WTC11 (cell line): ENCODE results near the gene USP47. TPM values are rescaled to one million over a fixed set of nuclear protein-coding genes. Genes with fewer than 3 reads are reported as not detected.

ENCODE experiments used
- ATAC-seq: fragments of 200-7000 bp; cut with Tn5 transposase; 2 replicates; pipeline ENCODE4 v1.10.0; 2021; ENCODE audit warnings: mild to moderate bottlenecking, moderate library complexity
- CTCF ChIA-PET: fragments of 300-600 bp; sonication (Branson Sonifier 250); formaldehyde crosslinking; loops from one replicate; lab custom pipeline; 2021; ENCODE audit warnings: antibody characterized with exemption; lab: Charles Lee
- POLR2A ChIA-PET: fragments of 350-600 bp; sonication (Branson Sonifier 250); formaldehyde crosslinking; loops from one replicate; lab custom pipeline; 2021; ENCODE audit warnings: antibody characterized with exemption; lab: Charles Lee
- DNase-seq: peaks from one replicate; pipeline ENCODE4 v3.0.0; 2021; ENCODE audit warnings: low spot score
- H3K27ac Mint-ChIP-seq: 2 replicates; pipeline ENCODE4 v1.8.0; 2021; ENCODE audit warnings: mixed read lengths
- H3K27me3 Mint-ChIP-seq: 2 replicates; pipeline ENCODE4 v1.8.0; 2021; ENCODE audit warnings: low read depth, mild to moderate bottlenecking, moderate library complexity, mixed read lengths
- H3K36me3 Mint-ChIP-seq: 2 replicates; pipeline ENCODE4 v1.8.0; 2021; ENCODE audit warnings: mixed read lengths
- H3K4me1 Mint-ChIP-seq: 2 replicates; pipeline ENCODE4 v1.8.0; 2022; ENCODE audit warnings: mixed read lengths
- H3K4me3 Mint-ChIP-seq: 2 replicates; pipeline ENCODE4 v1.8.0; 2021; ENCODE audit warnings: mild to moderate bottlenecking, moderate library complexity, mixed read lengths
- H3K9me3 Mint-ChIP-seq: 2 replicates; pipeline ENCODE4 v1.8.0; 2021; ENCODE audit warnings: mixed read lengths
- HMGA2 ChIP-seq: fragments of 250-450 bp; sonication (Bioruptor Pico); IDR thresholded peaks from 2 replicates; pipeline ENCODE4 v1.4.0; 2021; ENCODE audit warnings: mild to moderate bottlenecking, moderate library complexity
- IRF2 ChIP-seq: sonication (generic); formaldehyde crosslinking; IDR thresholded peaks from 2 replicates; pipeline ENCODE4 v1.8.0; 2022; ENCODE audit warnings: low read depth, missing genetic modification reagents, borderline replicate concordance
- NFYB ChIP-seq: sonication (generic); formaldehyde crosslinking; conservative IDR thresholded peaks from 2 replicates; pipeline ENCODE4 v1.8.0; 2022; ENCODE audit warnings: low read depth, missing genetic modification reagents
- OVOL2 ChIP-seq: fragments of 250-450 bp; sonication (Bioruptor Pico); IDR thresholded peaks from 2 replicates; pipeline ENCODE4 v1.9.0; 2021; ENCODE audit warnings: mild to moderate bottlenecking, borderline replicate concordance
- SMAD4 ChIP-seq: sonication (generic); formaldehyde crosslinking; IDR thresholded peaks from 2 replicates; pipeline ENCODE4 v1.8.0; 2022; ENCODE audit warnings: mild to moderate bottlenecking, missing genetic modification reagents
- TCF7 ChIP-seq: sonication (generic); formaldehyde crosslinking; IDR thresholded peaks from 2 replicates; pipeline ENCODE4 v1.8.0; 2022; ENCODE audit warnings: mild to moderate bottlenecking, low read depth, missing genetic modification reagents, moderate library complexity
- ZNF423 ChIP-seq: fragments of 250-450 bp; sonication (Bioruptor Pico); IDR thresholded peaks from 2 replicates; pipeline ENCODE4 v2.1.2; 2022; ENCODE audit warnings: mild to moderate bottlenecking, moderate library complexity
- total RNA-seq: library from RNA; stranded (reverse); gene quantifications from 3 replicates; pipeline ENCODE4 v1.2.3, GENCODE V29; 2021
- TF ChIP-seq, protein P1 (sequence below): sonication (generic); formaldehyde crosslinking; conservative IDR thresholded peaks from 2 replicates; pipeline ENCODE4 v1.8.1; 2022; ENCODE audit warnings: mild to moderate bottlenecking, missing genetic modification reagents
- TF ChIP-seq, protein P2 (sequence below): sonication (generic); formaldehyde crosslinking; IDR thresholded peaks from 2 replicates; pipeline ENCODE4 v1.8.1; 2022; ENCODE audit warnings: mild to moderate bottlenecking, moderate library complexity, missing genetic modification reagents
- TF ChIP-seq, protein P3 (sequence below): sonication (generic); formaldehyde crosslinking; IDR thresholded peaks from 2 replicates; pipeline ENCODE4 v1.8.0; 2023; ENCODE audit warnings: mild to moderate bottlenecking, missing genetic modification reagents
- TF ChIP-seq, protein P4 (sequence below): fragments of 250-450 bp; sonication (Bioruptor Pico); IDR thresholded peaks from 2 replicates; pipeline ENCODE4 v1.8.0; 2021; ENCODE audit warnings: mild to moderate bottlenecking
- TF ChIP-seq, protein P5 (sequence below): sonication (generic); formaldehyde crosslinking; IDR thresholded peaks from 2 replicates; pipeline ENCODE4 v1.8.0; 2022; ENCODE audit warnings: mild to moderate bottlenecking, missing genetic modification reagents
- TF ChIP-seq, protein P6 (sequence below): sonication (generic); formaldehyde crosslinking; IDR thresholded peaks from 2 replicates; pipeline ENCODE4 v1.8.0; 2022; ENCODE audit warnings: mild to moderate bottlenecking, missing genetic modification reagents
- TF ChIP-seq, protein P7 (sequence below): sonication (generic); formaldehyde crosslinking; IDR thresholded peaks from 2 replicates; pipeline ENCODE4 v1.8.1; 2023; ENCODE audit warnings: mild to moderate bottlenecking, missing genetic modification reagents, moderate library complexity
- TF ChIP-seq, protein P8 (sequence below): sonication (generic); formaldehyde crosslinking; IDR thresholded peaks from 2 replicates; pipeline ENCODE4 v1.8.0; 2022; ENCODE audit warnings: missing genetic modification reagents

The USP47 gene
- total RNA-seq, 1 experiment from 2014 or later: 19.7 TPM

DNA sequence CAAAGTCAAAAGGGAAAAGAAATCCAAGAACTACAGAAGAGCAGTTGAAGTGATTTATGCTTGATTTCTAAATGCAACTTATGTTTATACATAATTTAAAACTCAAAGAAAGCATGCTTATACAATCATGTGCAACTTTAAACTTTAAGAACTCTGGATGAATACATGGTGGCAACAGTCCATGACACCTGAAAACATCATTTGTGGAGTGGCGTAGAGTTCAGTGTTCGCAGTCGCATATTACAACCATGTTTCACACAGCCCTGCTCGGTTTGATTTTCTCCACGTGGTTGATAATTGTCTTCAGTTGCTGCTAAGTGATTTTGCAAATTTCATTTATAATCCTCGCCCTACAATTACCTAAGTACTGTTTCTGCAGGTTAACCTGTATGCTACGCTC lies 121.3 kb downstream of the USP47 start:
- DNase-seq: no peak
- no peaks in the 10 kb centered on the region for H3K36me3 Mint-ChIP-seq
- no peak for ATAC-seq
- POLR2A ChIA-PET: no interaction called here
- no peaks in the 10 kb centered on the region; the same call in 1 of the 2 replicates for H3K27me3 Mint-ChIP-seq
- CTCF ChIA-PET: no interaction called here
- peaks cover 14% of the 10 kb centered on the region for H3K4me1 Mint-ChIP-seq
- TF ChIP-seq, protein P1, sequence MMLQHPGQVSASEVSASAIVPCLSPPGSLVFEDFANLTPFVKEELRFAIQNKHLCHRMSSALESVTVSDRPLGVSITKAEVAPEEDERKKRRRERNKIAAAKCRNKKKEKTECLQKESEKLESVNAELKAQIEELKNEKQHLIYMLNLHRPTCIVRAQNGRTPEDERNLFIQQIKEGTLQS (CRISPR knock-in tag): no peak
- no peak for TF ChIP-seq TCF7 (CRISPR knock-in tag)
- TF ChIP-seq, protein P2, sequence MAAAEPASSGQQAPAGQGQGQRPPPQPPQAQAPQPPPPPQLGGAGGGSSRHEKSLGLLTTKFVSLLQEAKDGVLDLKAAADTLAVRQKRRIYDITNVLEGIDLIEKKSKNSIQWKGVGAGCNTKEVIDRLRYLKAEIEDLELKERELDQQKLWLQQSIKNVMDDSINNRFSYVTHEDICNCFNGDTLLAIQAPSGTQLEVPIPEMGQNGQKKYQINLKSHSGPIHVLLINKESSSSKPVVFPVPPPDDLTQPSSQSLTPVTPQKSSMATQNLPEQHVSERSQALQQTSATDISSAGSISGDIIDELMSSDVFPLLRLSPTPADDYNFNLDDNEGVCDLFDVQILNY: no peak
- TF ChIP-seq, protein P3, sequence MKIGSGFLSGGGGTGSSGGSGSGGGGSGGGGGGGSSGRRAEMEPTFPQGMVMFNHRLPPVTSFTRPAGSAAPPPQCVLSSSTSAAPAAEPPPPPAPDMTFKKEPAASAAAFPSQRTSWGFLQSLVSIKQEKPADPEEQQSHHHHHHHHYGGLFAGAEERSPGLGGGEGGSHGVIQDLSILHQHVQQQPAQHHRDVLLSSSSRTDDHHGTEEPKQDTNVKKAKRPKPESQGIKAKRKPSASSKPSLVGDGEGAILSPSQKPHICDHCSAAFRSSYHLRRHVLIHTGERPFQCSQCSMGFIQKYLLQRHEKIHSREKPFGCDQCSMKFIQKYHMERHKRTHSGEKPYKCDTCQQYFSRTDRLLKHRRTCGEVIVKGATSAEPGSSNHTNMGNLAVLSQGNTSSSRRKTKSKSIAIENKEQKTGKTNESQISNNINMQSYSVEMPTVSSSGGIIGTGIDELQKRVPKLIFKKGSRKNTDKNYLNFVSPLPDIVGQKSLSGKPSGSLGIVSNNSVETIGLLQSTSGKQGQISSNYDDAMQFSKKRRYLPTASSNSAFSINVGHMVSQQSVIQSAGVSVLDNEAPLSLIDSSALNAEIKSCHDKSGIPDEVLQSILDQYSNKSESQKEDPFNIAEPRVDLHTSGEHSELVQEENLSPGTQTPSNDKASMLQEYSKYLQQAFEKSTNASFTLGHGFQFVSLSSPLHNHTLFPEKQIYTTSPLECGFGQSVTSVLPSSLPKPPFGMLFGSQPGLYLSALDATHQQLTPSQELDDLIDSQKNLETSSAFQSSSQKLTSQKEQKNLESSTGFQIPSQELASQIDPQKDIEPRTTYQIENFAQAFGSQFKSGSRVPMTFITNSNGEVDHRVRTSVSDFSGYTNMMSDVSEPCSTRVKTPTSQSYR (CRISPR knock-in tag): no peak
- TF ChIP-seq SMAD4 (CRISPR knock-in tag): no peak
- TF ChIP-seq, protein P4, sequence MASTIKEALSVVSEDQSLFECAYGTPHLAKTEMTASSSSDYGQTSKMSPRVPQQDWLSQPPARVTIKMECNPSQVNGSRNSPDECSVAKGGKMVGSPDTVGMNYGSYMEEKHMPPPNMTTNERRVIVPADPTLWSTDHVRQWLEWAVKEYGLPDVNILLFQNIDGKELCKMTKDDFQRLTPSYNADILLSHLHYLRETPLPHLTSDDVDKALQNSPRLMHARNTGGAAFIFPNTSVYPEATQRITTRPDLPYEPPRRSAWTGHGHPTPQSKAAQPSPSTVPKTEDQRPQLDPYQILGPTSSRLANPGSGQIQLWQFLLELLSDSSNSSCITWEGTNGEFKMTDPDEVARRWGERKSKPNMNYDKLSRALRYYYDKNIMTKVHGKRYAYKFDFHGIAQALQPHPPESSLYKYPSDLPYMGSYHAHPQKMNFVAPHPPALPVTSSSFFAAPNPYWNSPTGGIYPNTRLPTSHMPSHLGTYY (CRISPR knock-in tag): no peak
- TF ChIP-seq, protein P5, sequence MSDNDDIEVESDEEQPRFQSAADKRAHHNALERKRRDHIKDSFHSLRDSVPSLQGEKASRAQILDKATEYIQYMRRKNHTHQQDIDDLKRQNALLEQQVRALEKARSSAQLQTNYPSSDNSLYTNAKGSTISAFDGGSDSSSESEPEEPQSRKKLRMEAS (CRISPR knock-in tag): no peak
- TF ChIP-seq, protein P6, sequence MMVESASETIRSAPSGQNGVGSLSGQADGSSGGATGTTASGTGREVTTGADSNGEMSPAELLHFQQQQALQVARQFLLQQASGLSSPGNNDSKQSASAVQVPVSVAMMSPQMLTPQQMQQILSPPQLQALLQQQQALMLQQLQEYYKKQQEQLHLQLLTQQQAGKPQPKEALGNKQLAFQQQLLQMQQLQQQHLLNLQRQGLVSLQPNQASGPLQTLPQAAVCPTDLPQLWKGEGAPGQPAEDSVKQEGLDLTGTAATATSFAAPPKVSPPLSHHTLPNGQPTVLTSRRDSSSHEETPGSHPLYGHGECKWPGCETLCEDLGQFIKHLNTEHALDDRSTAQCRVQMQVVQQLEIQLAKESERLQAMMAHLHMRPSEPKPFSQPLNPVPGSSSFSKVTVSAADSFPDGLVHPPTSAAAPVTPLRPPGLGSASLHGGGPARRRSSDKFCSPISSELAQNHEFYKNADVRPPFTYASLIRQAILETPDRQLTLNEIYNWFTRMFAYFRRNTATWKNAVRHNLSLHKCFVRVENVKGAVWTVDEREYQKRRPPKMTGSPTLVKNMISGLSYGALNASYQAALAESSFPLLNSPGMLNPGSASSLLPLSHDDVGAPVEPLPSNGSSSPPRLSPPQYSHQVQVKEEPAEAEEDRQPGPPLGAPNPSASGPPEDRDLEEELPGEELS: no peak
- no peak for TF ChIP-seq HMGA2
- TF ChIP-seq, protein P7, sequence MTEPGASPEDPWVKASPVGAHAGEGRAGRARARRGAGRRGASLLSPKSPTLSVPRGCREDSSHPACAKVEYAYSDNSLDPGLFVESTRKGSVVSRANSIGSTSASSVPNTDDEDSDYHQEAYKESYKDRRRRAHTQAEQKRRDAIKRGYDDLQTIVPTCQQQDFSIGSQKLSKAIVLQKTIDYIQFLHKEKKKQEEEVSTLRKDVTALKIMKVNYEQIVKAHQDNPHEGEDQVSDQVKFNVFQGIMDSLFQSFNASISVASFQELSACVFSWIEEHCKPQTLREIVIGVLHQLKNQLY (CRISPR knock-in tag): no peak
- no peak for TF ChIP-seq IRF2 (CRISPR knock-in tag)
- no peak for TF ChIP-seq OVOL2 (CRISPR knock-in tag)
- TF ChIP-seq ZNF423 (CRISPR knock-in tag): no peak
- no peak for TF ChIP-seq NFYB (CRISPR knock-in tag)
- TF ChIP-seq, protein P8, sequence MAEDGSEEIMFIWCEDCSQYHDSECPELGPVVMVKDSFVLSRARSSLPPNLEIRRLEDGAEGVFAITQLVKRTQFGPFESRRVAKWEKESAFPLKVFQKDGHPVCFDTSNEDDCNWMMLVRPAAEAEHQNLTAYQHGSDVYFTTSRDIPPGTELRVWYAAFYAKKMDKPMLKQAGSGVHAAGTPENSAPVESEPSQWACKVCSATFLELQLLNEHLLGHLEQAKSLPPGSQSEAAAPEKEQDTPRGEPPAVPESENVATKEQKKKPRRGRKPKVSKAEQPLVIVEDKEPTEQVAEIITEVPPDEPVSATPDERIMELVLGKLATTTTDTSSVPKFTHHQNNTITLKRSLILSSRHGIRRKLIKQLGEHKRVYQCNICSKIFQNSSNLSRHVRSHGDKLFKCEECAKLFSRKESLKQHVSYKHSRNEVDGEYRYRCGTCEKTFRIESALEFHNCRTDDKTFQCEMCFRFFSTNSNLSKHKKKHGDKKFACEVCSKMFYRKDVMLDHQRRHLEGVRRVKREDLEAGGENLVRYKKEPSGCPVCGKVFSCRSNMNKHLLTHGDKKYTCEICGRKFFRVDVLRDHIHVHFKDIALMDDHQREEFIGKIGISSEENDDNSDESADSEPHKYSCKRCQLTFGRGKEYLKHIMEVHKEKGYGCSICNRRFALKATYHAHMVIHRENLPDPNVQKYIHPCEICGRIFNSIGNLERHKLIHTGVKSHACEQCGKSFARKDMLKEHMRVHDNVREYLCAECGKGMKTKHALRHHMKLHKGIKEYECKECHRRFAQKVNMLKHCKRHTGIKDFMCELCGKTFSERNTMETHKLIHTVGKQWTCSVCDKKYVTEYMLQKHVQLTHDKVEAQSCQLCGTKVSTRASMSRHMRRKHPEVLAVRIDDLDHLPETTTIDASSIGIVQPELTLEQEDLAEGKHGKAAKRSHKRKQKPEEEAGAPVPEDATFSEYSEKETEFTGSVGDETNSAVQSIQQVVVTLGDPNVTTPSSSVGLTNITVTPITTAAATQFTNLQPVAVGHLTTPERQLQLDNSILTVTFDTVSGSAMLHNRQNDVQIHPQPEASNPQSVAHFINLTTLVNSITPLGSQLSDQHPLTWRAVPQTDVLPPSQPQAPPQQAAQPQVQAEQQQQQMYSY (CRISPR knock-in tag): no peak
- H3K27ac Mint-ChIP-seq: no peak overlapping the region
- no peak overlapping the region for H3K4me3 Mint-ChIP-seq
- 0 out of 2 replicates have a peak, but pooled peaks cover 4% of the 10 kb centered on the region for H3K9me3 Mint-ChIP-seq
